ENCODE results near the gene DHRS3. TPM values are rescaled to one million over a fixed set of nuclear protein-coding genes. Genes with fewer than 3 reads are reported as not detected.

DHRS3 gene
- total and polyA plus RNA-seq, 10 of the 15 experiments (the other 5 are each of a cell fraction or from before 2014, with no cell fraction given): 0.23 to 29.7 (median 1.2) TPM

- intact Hi-C loops (cut with micrococcal nuclease; ENCODE audit: unreplicated experiment) (no loop called here), in situ Hi-C loops (cut with MboI) (no loop called here)
- ChIA-PET POLR2A (no interaction called here), SMC1A (ENCODE audit: uncharacterized antibody, unreplicated experiment) (no interaction called here), CTCF (no interaction called here), RAD21 (ENCODE audit: unreplicated experiment) (no interaction called here)
- Histone ChIP-seq H2AFZ (ENCODE audit: control insufficient read depth, low read depth, low read length) (no peak overlapping the region), H3K9me3 (replicated peaks; ENCODE audit: control insufficient read depth, insufficient read depth, low read length) (peaks cover 8% of the 10 kb centered on the region; the same call in 2 of the 3 replicates), H3K79me2 (ENCODE audit: control insufficient read depth, insufficient read depth, low read length) (no peaks in the 10 kb centered on the region), H3K9ac (ENCODE audit: control insufficient read depth, insufficient read depth, low read length) (no peak overlapping the region), H3K4me2 (ENCODE audit: control insufficient read depth, insufficient read depth) (no peak overlapping the region), H3K36me3 (ENCODE audit: control insufficient read depth in 2 of 2, insufficient read depth in 2 of 2, low read length in 1 of 2) (no peaks in the 10 kb centered on the region), H4K20me1 (ENCODE audit: control insufficient read depth, insufficient read depth) (no peaks in the 10 kb centered on the region), H3K27me3 (replicated peaks in 1 of 2; ENCODE audit: control insufficient read depth in 2 of 2, insufficient read depth in 2 of 2, low read length in 1 of 2) (no peaks in the 10 kb centered on the region), H3K27ac (ENCODE audit: control insufficient read depth, insufficient read depth) (no peak overlapping the region), H3K4me3 (no peak overlapping the region), H3K4me1 (ENCODE audit: control insufficient read depth, insufficient read depth, low read length) (no peaks in the 10 kb centered on the region)
- no peak for FAIRE-seq
- BruUV-seq (replicated peaks): no TSS peak
- ATAC-seq: no peak
- 52% methylated on average over 15 of the region's 15 CpGs for WGBS (ENCODE audit: insufficient coverage, insufficient replicate concordance, low lambda C conversion rate, missing lambda C conversion rate)
- DNase-seq (ENCODE audit: low read depth, low spot score): no peak
- TF ChIP-seq ZNF274 (IDR thresholded peaks at IDR 0.05; ENCODE audit: insufficient read depth, insufficient read length): no peak
- no peak for TF ChIP-seq IKZF1 (conservative IDR thresholded peaks at IDR 0.05)
- TF ChIP-seq TCF3 (IDR thresholded peaks at IDR 0.05; ENCODE audit: borderline replicate concordance, insufficient read depth, low read depth, low read length): no peak
- no peak for TF ChIP-seq STAT3 (IDR thresholded peaks at IDR 0.05; ENCODE audit: low read depth, low read length)
- TF ChIP-seq TCF7 (IDR thresholded peaks at IDR 0.05; ENCODE audit: borderline replicate concordance): no peak
- no peak for TF ChIP-seq TBL1XR1 (IDR thresholded peaks at IDR 0.05; ENCODE audit: low read depth, low read length)
- TF ChIP-seq, protein P1, sequence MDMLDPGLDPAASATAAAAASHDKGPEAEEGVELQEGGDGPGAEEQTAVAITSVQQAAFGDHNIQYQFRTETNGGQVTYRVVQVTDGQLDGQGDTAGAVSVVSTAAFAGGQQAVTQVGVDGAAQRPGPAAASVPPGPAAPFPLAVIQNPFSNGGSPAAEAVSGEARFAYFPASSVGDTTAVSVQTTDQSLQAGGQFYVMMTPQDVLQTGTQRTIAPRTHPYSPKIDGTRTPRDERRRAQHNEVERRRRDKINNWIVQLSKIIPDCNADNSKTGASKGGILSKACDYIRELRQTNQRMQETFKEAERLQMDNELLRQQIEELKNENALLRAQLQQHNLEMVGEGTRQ (IDR thresholded peaks at IDR 0.05; ENCODE audit: borderline replicate concordance, low read depth, low read length): no peak
- no peak for TF ChIP-seq ZNF622 (IDR thresholded peaks at IDR 0.05)
- no peak for TF ChIP-seq BMI1 (IDR thresholded peaks at IDR 0.05; ENCODE audit: borderline replicate concordance)
- no peak for TF ChIP-seq NR2C2 (IDR thresholded peaks at IDR 0.05; ENCODE audit: borderline replicate concordance, control insufficient read depth, insufficient read length, low read depth)
- TF ChIP-seq ESRRA (IDR thresholded peaks at IDR 0.05; ENCODE audit: low read length): no peak
- TF ChIP-seq PML (IDR thresholded peaks at IDR 0.05; ENCODE audit: low read length): no peak
- no peak for TF ChIP-seq HDGF (IDR thresholded peaks at IDR 0.05)
These were observed 18.3 kb upstream of the DHRS3 start for GRCh38 chr1:12636098-12636950.
